ENCODE measurements around the gene WDR1. TPM values are rescaled to one million over a fixed set of nuclear protein-coding genes. Genes with fewer than 3 reads are reported as not detected.

WDR1 gene
- total RNA-seq, 2 experiments from 2014 or later = 77.6 to 152 TPM

DNA sequence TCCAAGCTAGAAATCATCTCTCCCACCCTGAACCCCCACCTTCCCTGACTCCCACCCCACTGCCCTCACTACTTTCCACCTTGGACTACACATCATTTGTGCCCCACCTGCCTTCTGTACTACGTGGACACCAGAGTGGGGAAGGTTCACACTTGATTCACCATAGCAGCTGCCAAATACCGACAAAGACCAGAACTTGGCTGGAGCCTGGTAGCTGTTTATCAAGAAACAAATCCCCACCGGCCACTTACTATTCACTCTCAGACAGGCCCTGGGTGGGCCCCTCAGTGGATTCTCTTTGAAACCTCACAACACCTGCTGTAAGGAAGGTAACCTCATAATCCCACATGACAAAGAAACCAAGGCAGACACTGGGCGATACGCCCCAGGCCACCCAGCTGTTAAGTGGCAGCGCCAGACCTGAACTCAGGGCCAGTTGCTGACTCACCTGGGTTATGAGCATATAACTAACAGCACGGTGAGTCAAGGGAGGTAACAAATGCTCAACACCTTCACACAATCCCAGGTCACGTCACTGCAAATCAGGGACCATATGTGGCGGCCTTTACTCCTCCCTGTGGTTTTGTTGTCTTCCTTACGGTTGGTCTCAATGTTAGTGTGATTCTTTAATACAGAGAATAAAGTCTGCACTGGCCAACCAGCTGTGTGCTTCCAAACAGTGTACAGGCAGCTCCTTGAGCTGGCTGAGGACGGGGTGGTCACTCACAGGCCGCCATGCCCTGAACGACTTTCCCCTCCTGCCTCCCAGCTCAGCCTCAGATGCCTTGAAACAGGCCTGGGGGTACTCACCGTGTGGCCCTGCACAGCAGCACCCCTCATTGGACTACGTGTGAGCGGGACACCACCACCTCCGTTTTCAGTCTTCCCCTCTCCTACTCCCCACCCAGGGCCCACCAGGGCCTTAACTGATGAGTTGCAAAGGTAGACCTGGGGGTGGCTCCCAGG is 7.5 kb downstream of the WDR1 start:
- intact Hi-C loops (cut with micrococcal nuclease; ENCODE audit: unreplicated experiment) = no loop called here
- no peak for DNase-seq (ENCODE audit: low spot score)

GRCh38 chr4:10108391-10108790 is 8.2 kb downstream of the WDR1 start:
- intact Hi-C loops (cut with micrococcal nuclease; ENCODE audit: unreplicated experiment) = no loop called here
- peaks cover 94% of the 10 kb centered on the region for H3K36me3 ChIP-seq (ENCODE audit: insufficient read depth, low read length)
- H3K4me3 ChIP-seq (ENCODE audit: low read depth, low read length, poor library complexity, severe bottlenecking) = no peak overlapping the region
- H3K79me2 ChIP-seq (ENCODE audit: insufficient read depth, low read depth, low read length) = peaks cover 51% of the 10 kb centered on the region; the same call in 1 of the 2 replicates
- ChIA-PET CTCF (ENCODE audit: unreplicated experiment) (interaction anchor here (0.9 kb wide), 1 partner anchor 13 kb away, joined by 3 read pairs; no protein-coding TSS in a partner anchor), POLR2A (interaction anchor here (0.7 kb wide), 1 partner anchor 9 kb away, joined by 3 read pairs; no protein-coding TSS in a partner anchor)
- no peaks in the 10 kb centered on the region for H3K9me2 ChIP-seq (ENCODE audit: insufficient read depth, low read length)
- TF ChIP-seq, protein P1, sequence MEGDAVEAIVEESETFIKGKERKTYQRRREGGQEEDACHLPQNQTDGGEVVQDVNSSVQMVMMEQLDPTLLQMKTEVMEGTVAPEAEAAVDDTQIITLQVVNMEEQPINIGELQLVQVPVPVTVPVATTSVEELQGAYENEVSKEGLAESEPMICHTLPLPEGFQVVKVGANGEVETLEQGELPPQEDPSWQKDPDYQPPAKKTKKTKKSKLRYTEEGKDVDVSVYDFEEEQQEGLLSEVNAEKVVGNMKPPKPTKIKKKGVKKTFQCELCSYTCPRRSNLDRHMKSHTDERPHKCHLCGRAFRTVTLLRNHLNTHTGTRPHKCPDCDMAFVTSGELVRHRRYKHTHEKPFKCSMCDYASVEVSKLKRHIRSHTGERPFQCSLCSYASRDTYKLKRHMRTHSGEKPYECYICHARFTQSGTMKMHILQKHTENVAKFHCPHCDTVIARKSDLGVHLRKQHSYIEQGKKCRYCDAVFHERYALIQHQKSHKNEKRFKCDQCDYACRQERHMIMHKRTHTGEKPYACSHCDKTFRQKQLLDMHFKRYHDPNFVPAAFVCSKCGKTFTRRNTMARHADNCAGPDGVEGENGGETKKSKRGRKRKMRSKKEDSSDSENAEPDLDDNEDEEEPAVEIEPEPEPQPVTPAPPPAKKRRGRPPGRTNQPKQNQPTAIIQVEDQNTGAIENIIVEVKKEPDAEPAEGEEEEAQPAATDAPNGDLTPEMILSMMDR (conservative IDR thresholded peaks at IDR 0.05; ENCODE audit: low read length) = no peak
- no peak for TF ChIP-seq EZH2phosphoT487 (IDR thresholded peaks at IDR 0.05; ENCODE audit: borderline replicate concordance, low read depth, low read length)
- H4K20me1 ChIP-seq (ENCODE audit: insufficient read depth, low read length) = peaks cover 31% of the 10 kb centered on the region
- H3K4me2 ChIP-seq (ENCODE audit: low read length) = no peak overlapping the region
- H3K27ac ChIP-seq (ENCODE audit: low read depth, low read length, poor library complexity, severe bottlenecking) = no peak overlapping the region
- no peaks in the 10 kb centered on the region for H3K9me3 ChIP-seq (ENCODE audit: low read length)
- DNase-seq (ENCODE audit: low spot score) = no peak
- no TSS peak for BruUV-seq (replicated peaks)
- H3K4me1 ChIP-seq (ENCODE audit: insufficient read depth, low read length, poor library complexity, severe bottlenecking) = no peaks in the 10 kb centered on the region
- H2AFZ ChIP-seq (ENCODE audit: low read length) = no peak overlapping the region

More for the DNA sequence above, 7.5 kb downstream of the WDR1 start:
- Histone ChIP-seq H3K4me2 (ENCODE audit: low read length) (no peak overlapping the region), H3K4me1 (ENCODE audit: insufficient read depth, low read length, poor library complexity, severe bottlenecking) (no peaks in the 10 kb centered on the region), H2AFZ (ENCODE audit: low read length) (no peak overlapping the region), H3K79me2 (ENCODE audit: insufficient read depth, low read depth, low read length) (peaks cover 48% of the 10 kb centered on the region; the same call in 1 of the 2 replicates), H3K9me3 (ENCODE audit: low read length) (no peaks in the 10 kb centered on the region), H3K36me3 (ENCODE audit: insufficient read depth, low read length) (peaks cover 100% of the 10 kb centered on the region), H4K20me1 (ENCODE audit: insufficient read depth, low read length) (peaks cover 30% of the 10 kb centered on the region), H3K27ac (ENCODE audit: low read depth, low read length, poor library complexity, severe bottlenecking) (no peak overlapping the region), H3K9me2 (ENCODE audit: insufficient read depth, low read length) (no peaks in the 10 kb centered on the region), H3K4me3 (ENCODE audit: low read depth, low read length, poor library complexity, severe bottlenecking) (no peak overlapping the region)
- TF ChIP-seq EZH2phosphoT487 (IDR thresholded peaks at IDR 0.05; ENCODE audit: borderline replicate concordance, low read depth, low read length) = no peak
- TF ChIP-seq, protein P1 (conservative IDR thresholded peaks at IDR 0.05; ENCODE audit: low read length) = no peak
- BruUV-seq (replicated peaks) = no TSS peak
- ChIA-PET CTCF (ENCODE audit: unreplicated experiment) (interaction anchor here (0.9 kb wide), 1 partner anchor 14 kb away, joined by 3 read pairs; no protein-coding TSS in a partner anchor), POLR2A (interaction anchor here (0.6 to 0.7 kb wide), 3 partner anchors 8 to 299 kb away, joined by 3 to 5 read pairs (median 3); no protein-coding TSS in a partner anchor)
